CD1c-positive myeloid dendritic cell (primary cell): ENCODE data around the gene BABAM1.

Source experiments
- DNase-seq: peaks from one replicate; pipeline ENCODE4 v3.0.0-alpha.2; 2016; ENCODE audit errors: extremely low spot score

The BABAM1 gene

GRCh38 chr19:17302391-17303166, 35.3 kb downstream of the BABAM1 start:
- peak; percentile 67 for DNase-seq

DNA sequence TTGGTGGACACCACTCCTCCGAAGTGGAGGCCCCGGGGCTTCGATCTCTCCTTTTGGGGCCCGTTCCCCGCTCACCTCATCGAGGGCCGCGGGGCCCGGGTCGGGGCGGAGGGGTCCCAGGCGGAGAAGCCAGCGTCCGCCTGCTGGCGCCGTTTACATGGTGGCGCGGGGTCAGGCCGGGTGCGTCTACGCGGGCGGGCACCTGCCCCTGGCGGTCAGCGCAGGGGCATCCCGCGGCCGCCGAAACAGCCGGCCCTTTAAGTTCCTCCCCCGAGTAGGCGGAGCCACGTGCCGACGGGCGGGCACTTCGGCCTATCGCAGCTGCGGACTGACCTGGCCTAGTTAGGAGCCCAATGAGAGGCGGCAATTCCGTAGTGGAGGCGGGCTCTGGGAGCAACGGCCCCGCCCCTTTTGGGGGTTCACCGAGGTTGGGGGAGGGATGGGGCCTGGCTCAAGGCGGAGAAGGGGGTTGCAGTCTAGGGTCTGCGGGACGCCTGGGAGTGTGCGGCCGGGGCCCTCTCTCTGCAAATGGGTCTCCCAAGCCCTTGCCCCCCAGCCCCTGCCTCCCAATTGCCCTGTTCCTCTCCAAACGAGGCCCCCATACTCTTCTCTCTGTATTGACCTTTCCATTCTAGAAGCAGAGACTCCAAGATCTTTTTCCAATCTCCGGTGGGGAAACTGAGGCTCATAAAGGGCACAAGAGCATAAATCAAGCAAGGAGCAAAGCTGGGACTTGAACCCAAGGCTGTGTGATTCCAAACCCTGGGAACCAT, 36.1 kb downstream of the BABAM1 start, which contains the start of gene ABHD8:
TSS of gene ABHD8 (minus strand) at position 259 of the 773 bp plus-strand sequence. CDS start 1,809 bp downstream, outside the sequence.
- peak; percentile 97 for DNase-seq

DNA sequence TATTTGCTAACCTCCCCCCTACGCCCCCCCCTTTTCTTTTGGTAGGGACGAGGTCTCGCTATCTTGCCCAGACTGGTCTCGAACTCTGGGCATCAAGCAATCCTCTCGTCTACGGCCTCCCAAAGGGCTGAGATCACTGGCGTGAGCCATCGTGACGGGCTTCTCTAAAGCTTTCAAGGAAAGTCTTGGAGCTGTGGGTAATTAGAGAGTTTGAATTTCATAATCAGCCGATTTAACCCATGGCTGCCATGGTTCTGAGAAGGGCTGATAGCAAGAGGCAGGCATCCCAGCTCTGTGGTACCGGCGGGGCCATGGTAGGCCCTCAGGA, 36.7 kb downstream of the BABAM1 start:
- DNase-seq, result no peak

- no peak for DNase-seq
These were observed 37.4 kb downstream of the BABAM1 start for GRCh38 chr19:17304386-17305215.

- DNase-seq, result no peak
These were observed 37.9 kb downstream of the BABAM1 start for GRCh38 chr19:17305216-17305516.

- peak; percentile 99 for DNase-seq
These were observed 38.5 kb downstream of the BABAM1 start, which contains the start of gene MRPL34 for GRCh38 chr19:17305517-17306284. MRPL34 (plus strand) TSS chr19:17305872; CDS start chr19:17305893, 21 bp downstream.

GRCh38 chr19:17306285-17306714, 39.1 kb downstream of the BABAM1 start:
- no peak for DNase-seq

DNA sequence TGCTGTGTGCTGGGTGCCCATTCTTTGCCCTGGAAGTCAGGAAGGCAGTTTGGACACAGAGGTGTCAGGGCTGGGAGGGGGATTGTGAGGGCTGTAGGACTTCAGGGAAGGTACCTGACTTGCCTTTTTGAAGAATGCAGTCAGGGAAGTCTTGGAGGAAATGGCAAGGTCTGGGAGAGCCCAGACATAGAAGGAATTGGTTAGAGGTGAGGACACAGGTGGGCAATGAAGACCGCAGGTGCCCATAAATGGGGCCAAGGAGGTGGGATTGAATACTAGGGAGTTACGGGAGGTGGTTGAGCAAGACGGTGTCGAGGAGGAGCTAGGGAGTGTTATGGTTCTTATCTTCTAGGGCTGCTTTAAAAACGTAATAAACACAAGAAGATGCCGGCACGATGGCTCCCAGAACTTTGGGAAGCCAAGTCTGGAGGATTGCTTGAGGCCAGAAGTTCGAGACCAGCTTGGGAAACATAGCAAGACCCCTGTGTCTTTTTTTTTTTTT, 40.7 kb downstream of the BABAM1 start:
- no peak for DNase-seq

GRCh38 chr19:17309198-17309964, 42.1 kb downstream of the BABAM1 start, which contains the start of gene DDA1:
DDA1 (plus strand) TSS chr19:17309563; CDS start chr19:17309655, 92 bp downstream.
- peak; percentile 100 for DNase-seq

DNA sequence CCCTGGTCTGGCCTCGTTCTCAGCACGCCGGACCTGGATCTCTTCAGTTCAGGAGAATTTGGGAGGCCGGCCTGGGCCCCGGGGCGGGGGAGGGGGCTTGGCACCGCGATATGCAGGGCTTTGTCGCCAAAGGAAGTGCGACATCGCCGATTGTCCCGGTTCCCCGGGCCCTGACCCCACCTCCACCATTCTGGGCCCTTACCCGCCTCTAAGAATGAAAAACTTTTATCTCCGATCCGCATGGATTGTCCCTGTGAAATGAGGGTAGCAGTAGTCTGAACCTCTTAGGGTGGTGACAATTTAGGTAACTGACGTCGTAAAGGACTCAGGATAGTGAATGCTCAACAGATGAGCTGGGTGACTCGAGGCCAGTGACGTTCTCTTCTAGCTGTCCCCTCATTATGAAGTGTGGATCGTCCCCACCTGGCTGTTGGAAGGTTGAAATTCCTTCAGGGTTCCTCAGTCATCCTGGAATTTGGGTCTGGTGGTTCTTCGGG, 42.8 kb downstream of the BABAM1 start:
- no peak for DNase-seq

- DNase-seq, result no peak
These were observed 44.4 kb downstream of the BABAM1 start for GRCh38 chr19:17311455-17312188.

DNA sequence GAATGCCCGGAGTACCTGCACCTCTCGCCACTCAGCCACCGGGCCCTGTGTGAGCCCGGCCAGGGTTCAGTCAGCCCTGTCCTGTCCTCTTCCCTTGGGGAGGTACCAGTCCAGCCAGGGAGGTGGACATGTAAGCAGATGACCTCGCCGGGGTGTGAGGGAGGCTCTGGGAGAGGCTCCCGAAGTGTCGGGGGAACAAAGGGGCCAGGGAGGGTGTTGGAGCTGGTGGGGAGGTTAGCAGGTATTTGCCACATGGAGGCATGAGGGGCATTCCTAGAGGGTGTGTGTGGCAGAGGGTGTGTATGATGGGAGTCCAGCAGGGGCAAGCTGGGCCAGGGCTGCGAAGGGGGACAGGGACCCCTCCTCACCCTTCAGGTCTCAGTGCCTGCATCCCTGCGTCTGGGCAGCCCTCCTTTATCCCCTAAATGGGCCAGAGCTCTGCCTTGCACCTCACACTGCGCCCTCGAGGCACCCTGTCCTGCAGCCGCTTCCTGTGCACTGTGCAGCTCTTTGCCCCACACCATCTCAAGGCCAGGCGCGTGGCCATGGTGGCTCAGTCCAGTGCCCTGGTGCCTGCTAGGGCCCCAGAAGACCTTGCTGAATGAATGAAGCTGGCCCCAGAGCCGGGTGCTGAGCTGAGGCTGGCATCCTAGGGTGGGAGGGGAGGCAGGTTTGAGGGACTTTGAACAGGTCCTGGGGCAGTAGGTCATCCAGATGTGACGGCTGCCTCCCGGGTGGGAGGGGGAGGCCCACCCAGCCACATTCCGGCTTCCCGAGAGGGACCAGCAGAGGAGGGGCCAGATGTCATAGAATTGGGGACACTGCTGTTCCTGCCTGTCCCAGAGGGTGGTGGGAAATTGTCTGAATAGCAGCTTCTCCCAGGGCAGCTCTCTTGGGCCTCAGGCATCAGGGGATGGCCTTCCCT, 45.2 kb downstream of the BABAM1 start:
- no peak for DNase-seq

- no peak for DNase-seq
These were observed 46.9 kb downstream of the BABAM1 start for GRCh38 chr19:17314007-17314593.

GRCh38 chr19:17318966-17319365, 51.7 kb downstream of the BABAM1 start:
- DNase-seq, result no peak

GRCh38 chr19:17319473-17320238, 52.4 kb downstream of the BABAM1 start:
- no peak for DNase-seq

DNA sequence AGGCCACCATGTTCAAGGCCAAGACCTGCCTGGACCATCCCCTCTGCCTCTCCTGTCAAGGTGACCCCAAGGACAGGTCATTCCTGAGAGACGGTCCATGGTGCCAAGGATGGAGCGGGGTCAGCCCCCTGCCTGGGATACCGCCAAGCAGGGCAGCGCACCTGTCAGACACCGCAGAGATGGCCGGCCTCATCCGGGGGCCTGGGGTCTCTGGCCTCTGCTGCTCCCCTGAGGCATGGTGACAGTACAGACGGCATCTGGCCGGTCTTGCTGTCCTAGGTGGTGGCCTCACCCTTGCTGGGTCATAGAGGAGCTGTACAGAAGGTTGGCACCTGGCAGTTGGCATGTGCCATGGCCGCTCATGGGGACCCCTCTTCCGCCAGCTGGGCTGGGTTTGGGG, 53.2 kb downstream of the BABAM1 start:
- no peak for DNase-seq
